Erythroblast (primary cell): ENCODE data around the gene TNIK.

Source experiments
- DNase-seq, 2 experiments: peaks; one replicate each; lab custom pipeline; 2025; lab: John Stamatoyannopoulos, UW
- GATA1 ChIP-seq: IDR thresholded peaks from 2 replicates; pipeline ENCODE4 v1.6.1; 2011; ENCODE audit warnings: low read depth, mild to moderate bottlenecking, control low read depth, low read length, moderate library complexity
- POLR2A ChIP-seq: IDR thresholded peaks from 2 replicates; pipeline ENCODE4 v1.6.1; 2011; ENCODE audit warnings: mild to moderate bottlenecking, low read length

TNIK gene

GRCh38 chr3:171227828-171228227 lies 232.4 kb downstream of the TNIK start:
- no peak for DNase-seq
- TF ChIP-seq POLR2A: no peak

- TF ChIP-seq GATA1: no peak
- no peak for TF ChIP-seq POLR2A
- no peak for DNase-seq
Observed at GRCh38 chr3:171227359-171227758, 232.8 kb downstream of the TNIK start.

- no peak for DNase-seq
- TF ChIP-seq POLR2A (no peak), GATA1 (no peak)
Observed at GRCh38 chr3:171226794-171227193, 233.4 kb downstream of the TNIK start.

- no peak for TF ChIP-seq POLR2A
- no peak for TF ChIP-seq GATA1
- DNase-seq: no peak
Observed at GRCh38 chr3:171225708-171226107, 234.5 kb downstream of the TNIK start.

GRCh38 chr3:171225165-171225564 lies 235.0 kb downstream of the TNIK start:
- TF ChIP-seq GATA1: no peak
- TF ChIP-seq POLR2A: no peak
- no peak for DNase-seq

GRCh38 chr3:171223396-171223795 lies 236.8 kb downstream of the TNIK start:
- TF ChIP-seq GATA1 (no peak), POLR2A (no peak)
- no peak for DNase-seq

GRCh38 chr3:171222995-171223394 lies 237.2 kb downstream of the TNIK start:
- DNase-seq: no peak
- no peak for TF ChIP-seq POLR2A
- no peak for TF ChIP-seq GATA1

GRCh38 chr3:171221597-171221996 lies 238.6 kb downstream of the TNIK start:
- no peak for TF ChIP-seq POLR2A
- TF ChIP-seq GATA1: no peak
- no peak for DNase-seq

GRCh38 chr3:171221104-171221503 lies 239.1 kb downstream of the TNIK start:
- no peak for DNase-seq
- TF ChIP-seq POLR2A: no peak
- TF ChIP-seq GATA1: no peak

- DNase-seq: no peak
- no peak for TF ChIP-seq GATA1
- TF ChIP-seq POLR2A: no peak
Observed at GRCh38 chr3:171219258-171219657, 240.9 kb downstream of the TNIK start.

- no peak for TF ChIP-seq GATA1
- TF ChIP-seq POLR2A: no peak
- DNase-seq: no peak
Observed at GRCh38 chr3:171218069-171218468, 242.1 kb downstream of the TNIK start.

GRCh38 chr3:171213907-171214306 lies 246.3 kb downstream of the TNIK start:
- no peak for DNase-seq
- TF ChIP-seq GATA1: no peak
- no peak for TF ChIP-seq POLR2A

- TF ChIP-seq POLR2A (no peak), GATA1 (no peak)
- no peak for DNase-seq
Observed at GRCh38 chr3:171213178-171213577, 247.0 kb downstream of the TNIK start.

GRCh38 chr3:171212648-171213047 lies 247.6 kb downstream of the TNIK start:
- DNase-seq: no peak
- TF ChIP-seq GATA1: no peak
- no peak for TF ChIP-seq POLR2A

GRCh38 chr3:171206283-171206682 lies 253.9 kb downstream of the TNIK start:
- TF ChIP-seq POLR2A (no peak), GATA1 (no peak)
- no peak for DNase-seq
